Fibroblast of skin of left biceps (primary cell): ENCODE data around the gene UPF1.

ENCODE experiments used
- DNase-seq, 2 experiments: peaks; one replicate each; pipeline ENCODE4 v3.0.0-alpha.2; 2013; ENCODE audit warnings: low read depth in 2 of 2

Gene UPF1

DNA sequence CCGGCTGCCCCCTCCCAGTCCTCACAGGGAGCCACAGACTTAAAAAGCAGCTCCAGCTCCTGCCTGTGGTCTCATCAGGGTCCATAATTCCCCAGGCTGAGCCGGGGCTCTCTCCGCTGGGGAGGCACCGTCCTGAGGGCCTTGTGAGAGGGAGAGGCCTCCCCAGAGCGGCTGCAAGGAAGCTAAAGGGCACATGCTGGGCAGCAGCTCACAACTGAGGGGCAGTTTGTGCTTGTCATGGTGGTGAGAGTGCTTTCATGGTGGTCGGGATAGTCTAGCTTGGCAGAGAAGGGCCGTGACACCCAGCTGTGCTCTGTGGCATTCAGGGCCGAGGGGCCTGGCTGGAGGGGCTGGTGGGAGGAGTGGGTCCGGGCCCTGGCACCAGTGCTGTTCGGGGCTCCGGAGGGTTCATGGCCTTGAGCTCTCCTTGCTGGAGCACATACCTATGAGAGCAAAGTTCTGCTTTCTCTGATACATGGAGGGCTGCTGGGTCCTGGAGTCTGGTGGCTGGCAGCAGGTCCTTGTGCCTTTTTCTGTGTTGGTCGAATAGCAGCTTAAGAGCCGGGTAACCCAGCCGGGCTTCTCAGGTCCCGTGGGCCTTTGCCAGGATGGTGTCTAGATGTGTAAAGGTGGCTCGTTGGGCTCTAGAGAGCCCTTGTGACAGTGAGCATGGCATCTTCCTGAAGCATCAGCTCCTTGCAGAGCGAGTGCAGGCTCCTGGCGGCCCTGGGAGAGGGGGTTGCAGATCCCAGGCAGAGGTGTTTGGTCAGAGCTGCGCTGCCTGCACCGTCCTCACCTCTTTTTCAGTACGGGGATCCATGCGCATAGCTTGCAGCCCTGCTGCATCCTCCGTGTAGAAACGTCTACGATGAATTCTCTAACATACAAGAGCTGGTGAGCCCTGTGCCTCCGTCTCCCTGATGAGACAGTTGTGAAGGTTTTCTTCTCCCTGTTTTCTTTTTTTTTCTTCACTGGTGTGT, 8.8 kb downstream of the UPF1 start:
- no peak for DNase-seq

DNA sequence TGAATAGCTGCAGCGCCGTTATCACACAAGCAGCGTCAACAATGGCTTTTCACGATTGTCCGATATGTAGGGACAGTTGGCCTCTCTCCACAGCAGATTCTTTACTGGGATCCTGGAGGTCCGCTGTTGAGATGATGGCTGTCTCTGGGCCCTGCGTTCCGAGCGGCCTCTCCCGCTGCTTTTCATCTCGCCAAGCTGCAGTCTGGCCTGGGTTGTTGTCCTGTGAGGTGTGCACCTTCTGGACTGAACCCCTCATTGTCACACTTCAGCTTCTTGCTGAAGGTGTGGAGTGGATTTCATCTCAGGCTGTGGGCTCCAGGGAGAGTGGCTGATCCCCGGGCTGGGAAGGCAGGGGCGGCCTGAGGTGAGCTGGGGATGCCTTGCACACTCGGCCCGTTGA, 9.6 kb downstream of the UPF1 start:
- no peak for DNase-seq

DNA sequence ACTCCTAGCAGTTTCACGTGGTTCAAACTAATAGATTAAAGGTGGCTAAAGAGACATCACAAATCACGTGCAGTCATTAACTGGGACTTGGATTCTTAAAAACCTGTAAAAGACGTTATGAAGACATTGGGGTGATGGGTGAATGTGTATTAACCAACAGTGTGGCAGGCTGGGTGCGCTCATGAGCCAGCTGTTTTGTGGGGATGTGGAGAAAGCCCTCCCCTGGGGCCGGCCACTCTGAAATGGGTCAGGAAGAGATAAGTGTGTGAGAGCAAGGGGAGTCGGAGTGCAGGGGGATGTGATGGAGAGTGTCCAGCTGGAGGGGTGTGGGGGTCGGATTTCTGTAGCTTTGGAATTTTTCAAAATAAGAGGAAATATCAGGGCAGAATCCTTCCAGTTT, 10.4 kb downstream of the UPF1 start:
- no peak for DNase-seq

DNA sequence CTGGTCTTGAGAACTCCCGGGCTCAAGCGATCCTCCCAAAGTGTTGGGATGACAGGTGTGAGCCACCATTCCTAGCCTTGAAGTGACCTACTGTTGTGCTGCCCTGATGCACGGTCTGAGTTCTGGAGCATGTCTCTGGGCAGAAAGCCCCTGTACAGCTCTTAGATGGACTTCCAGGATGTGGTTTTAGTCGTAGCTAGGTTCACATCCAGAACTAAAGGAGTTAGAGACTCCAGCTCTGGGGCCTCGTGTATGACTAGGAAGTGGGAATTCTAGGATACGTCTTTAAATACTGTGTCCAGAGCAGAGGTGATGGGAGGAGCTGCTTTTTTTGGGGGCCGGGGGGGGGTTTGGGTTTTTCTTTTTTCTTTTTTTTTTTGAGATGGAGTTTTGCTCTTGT, 12.2 kb downstream of the UPF1 start:
- DNase-seq = no peak

DNA sequence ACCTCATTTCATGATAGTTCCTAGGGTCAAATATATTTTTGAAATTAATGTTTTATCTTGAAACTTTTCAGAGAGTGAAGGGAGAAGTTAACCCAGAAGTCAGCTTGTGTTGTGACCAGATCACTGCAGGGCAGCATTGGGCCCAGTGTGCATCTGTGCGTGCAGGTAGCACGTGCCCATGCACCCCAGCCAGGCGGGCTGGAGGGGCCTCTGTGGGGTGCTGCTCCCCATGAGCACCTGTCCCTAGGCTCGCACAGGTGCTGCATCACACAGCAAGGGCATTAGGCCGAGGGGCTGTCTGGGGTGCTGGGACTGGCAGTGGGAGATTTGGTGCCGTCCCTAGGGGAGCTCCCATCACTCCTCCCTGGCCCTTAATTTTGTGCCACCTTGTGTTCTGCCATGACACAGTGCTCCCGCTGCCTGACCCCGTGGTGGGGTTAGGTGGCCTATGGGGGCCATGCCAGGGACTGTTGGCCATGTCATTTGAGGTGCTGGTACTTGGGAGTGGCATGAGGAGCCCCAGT, 13.1 kb downstream of the UPF1 start:
- no peak for DNase-seq

DNA sequence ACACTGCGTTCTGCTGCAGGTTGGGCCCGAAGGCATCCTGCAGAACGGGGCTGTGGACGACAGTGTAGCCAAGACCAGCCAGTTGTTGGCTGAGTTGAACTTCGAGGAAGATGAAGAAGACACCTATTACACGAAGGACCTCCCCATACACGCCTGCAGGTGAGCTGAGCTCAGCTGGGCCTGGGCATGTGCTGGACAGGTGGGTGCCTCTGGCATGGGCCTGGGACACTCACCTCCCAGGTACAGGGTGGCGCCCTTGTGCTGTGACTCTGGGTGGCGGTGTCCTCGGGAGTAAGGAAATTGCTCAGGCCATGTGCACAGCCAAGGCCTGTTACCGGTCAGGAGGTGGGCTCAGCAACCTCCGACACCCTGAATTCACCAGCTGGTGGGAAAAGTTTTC, 14.2 kb downstream of the UPF1 start:
- no peak for DNase-seq

DNA sequence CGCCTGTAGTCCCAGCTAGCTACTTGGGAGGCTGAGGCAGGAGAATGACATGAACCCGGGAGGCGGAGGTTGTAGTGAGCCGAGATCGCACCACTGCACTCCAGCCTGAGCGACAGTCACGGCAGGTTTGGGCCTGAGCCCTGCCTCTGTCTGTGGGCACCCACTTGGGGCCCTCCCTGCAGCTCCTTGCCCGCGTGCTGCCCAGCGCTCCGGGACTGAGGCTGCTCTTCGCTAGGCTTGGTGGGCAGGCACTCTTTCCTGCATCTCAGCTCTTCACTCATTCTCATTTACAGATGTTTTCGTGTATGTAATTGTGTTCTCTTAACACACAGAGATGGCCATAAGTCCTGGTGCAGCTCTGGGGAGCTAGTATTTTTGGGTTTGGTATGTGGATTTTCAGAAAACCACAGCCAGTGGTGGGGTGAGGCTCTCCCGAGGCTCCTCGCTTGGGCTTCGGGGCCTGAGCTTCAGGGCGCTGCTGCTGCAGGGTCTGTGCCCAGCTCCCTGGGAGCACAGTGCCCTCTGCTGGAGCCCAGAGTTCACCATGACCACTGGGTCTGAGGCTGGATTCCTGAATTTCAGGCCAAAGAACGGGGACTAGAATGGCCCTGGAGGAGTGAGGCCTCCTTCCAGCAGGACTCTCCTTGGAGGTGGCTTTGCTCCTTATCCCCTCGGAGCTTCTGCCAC, 15.2 kb downstream of the UPF1 start:
- DNase-seq = peak; percentile 47 to 52

DNA sequence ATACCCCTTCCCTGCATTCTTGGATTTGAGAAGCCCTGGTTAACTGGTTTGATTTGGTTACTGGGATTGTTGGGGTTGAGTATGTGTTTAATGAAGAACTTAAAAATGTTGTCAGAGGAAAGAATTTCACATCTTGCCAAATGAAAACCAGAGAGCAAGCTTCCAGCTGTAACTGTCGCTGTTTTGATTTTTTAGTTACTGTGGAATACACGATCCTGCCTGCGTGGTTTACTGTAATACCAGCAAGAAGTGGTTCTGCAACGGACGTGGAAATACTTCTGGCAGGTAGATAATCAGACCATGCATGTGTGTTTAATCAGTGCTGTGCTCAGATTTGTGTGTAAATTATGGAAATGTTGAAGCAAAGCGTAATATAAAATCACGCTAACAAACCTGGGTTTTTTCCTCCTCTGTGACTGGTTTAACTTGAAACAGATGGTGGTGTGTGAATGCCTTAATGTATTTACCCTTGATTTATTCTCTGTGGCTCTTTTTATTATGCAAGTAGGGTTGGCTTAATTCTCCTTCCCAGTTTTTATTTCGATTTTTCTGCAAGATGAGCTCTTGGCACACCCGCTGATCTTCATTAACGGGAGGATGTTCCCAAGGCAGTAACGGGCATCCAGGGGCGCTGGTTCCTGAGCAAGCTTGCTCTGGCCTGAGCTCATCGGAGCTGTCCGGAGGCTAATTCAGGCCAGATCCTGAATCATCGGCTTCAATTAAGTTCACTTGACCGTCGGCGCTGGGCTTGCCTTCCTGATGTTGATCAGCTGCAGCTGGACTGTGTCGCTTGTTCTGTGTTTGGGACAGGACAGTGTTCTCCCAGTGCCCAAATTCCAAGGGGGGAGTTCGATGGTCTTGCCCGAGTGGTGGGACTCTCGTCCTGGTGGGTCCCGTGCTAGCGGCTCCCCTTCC, 16.0 kb downstream of the UPF1 start:
- DNase-seq = peak; percentile 73 to 79

DNA sequence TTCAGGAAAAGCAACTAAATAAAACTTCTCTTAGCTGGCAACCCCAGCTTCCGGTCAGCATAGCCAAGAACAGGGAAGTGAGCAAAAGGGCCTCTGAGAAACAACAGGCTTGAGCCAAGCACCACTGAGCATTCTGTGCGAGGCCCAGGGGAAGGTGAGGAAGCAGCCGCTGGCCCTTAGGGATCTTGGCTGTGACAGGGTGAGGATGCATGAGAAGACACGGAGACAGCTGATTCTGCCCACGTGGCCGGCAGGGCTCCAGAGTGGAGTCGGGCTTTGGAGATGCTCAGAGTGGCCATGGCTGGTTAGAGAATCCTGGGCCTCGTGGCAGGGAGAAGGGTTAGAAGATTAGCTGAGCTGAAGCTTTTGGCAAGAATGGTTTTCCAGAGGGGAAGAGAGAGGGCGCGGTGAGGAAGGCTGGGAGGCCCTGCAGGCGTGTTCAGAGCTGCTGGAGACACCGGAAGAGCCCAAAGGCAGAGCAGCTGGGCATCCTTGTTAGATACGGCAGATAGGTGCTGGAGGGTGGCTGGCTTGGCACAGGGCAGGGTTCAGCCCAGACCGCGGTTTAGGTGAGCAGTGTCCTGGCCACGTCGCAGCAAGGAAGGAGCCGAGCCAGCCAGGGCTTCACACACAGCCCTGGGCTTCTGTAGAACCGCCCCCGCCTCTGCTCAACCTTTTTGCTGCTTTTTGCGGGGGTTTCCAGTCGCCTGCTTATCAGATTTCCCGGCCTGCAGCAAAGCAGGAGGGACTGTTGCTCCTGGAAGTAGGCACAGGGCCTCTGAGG, 17.3 kb downstream of the UPF1 start:
- DNase-seq = no peak

DNA sequence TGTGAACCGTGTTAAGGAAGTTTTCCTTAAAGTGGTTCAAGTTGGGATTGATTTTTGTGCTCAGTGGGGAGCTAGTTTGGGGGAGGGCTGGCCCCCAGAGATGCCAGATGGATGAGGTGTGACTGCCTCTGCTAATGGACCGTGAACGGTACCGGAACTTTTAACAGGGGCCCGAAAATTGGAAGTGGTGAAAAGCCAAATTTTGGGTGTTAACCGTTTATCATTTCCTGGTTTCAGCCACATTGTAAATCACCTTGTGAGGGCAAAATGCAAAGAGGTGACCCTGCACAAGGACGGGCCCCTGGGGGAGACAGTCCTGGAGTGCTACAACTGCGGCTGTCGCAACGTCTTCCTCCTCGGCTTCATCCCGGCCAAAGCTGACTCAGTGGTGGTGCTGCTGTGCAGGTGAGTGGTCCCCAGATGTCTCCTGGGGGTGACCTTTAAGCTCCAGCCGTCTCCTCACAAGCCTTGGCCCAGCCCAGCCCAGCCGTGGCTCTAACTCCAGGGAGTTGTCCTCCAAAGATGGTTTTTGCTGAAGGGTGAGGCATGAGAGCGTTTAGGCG, 18.2 kb downstream of the UPF1 start:
- DNase-seq = no peak

DNA sequence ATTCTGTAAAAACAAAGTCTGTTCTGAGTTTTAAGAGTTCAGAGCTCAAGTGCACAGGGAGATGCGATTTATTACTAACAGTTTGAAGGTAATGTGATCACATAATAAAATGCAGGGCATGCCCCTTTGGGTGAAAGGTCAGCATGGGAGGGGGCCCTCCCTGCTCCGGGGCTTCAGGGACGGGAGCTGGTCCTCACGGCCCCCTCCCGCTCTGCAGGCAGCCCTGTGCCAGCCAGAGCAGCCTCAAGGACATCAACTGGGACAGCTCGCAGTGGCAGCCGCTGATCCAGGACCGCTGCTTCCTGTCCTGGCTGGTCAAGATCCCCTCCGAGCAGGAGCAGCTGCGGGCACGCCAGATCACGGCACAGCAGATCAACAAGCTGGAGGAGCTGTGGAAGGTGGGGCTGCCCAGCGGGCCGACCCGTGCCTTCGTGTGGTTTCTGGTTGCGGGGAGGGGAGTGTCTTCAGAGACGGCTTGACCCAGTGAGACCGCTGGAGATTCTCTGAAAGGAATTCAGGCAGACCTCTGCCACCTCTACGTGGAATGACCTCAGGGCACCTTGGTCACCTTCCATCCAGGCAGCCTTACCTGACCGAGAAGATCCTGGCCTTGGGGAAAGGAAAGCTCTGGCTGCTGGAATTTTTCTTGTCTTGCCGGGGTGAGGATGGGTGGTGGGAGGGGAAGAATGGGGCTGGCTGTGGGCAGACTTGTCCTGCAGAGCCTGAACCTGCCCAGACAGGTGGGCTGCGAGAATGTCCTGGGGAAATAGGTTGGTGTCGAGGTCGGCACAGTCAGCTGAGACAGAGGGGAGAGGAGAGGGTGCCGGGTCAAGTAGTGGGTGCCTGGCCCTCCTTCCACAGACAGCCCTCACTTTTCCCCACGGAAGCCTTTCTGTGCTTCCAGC, 19.0 kb downstream of the UPF1 start:
- no peak for DNase-seq

DNA sequence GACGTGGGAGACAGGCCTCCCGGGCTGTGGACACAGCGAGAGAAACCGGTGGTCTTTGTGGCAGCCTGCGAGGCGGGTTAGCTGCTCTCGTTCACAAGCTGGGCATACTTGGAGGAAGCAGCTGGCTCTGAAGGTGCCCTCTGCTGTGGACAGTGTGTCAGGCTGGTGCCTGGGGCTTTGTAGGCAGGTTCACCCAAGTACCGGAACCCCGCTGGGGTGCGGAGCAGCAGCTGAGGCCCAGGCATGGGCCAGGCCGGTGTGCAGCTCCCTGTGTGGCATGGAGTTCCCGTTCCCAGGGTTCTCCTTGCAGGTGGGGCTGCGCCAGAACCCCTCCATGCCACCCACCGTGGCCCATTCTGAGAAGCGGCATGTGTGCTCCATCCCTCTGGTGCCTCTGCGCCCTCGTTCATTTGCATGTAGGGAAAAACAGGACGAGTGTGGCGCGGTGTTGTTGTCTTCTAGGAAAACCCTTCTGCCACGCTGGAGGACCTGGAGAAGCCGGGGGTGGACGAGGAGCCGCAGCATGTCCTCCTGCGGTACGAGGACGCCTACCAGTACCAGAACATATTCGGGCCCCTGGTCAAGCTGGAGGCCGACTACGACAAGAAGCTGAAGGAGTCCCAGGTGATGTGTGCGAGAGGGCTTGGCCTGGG, 20.0 kb downstream of the UPF1 start:
- no peak for DNase-seq

DNA sequence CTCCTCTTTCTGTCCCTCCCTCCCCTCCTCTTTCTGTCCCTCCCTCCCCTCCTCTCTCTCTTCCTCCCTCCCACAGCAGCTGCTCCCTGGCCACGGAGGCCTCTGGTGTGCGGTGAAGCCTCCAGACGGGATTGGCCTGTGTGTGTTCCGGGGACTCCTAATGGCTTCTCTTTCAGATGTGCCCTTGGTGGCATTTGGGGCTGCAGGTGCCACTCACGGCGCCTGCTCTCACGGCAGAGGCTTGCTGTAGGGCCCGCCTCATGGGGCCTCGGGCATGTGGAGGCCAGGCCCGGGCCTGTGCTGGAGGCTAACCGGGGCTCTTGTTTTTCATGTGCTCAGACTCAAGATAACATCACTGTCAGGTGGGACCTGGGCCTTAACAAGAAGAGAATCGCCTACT, 20.9 kb downstream of the UPF1 start:
- DNase-seq = no peak

DNA sequence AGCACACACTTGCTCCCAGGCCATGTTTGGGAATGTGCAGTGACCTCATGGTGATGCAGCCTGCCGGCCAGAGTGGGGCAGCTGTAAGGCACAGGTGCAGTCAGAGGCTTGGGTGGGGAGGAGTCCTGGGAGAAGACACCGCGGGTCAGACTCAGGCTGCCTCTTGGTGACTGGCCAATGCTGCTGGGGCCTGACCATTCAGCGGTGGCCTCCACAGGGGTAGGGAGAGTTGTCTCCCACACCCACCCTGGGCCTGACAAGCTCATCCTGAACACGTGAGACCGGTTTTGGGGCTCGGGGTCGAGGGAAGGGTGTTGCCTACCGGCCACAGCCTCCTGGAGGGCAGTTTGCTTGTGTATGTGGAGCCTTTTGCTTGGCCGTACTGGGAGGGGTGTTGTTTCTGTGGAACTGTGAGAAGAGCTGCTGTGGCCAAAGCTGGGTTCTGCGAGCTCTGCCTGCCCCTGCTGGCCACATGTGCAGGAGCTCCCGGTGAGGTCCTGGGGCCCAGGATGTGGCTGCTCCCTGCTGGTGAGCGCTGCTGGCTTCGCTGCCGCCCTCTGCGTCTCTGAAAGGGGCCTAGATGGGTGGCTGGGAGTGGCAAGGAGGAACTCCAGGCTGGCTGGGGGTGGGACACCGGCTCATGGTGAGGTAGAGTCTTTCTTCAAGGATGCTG, 22.1 kb downstream of the UPF1 start:
- no peak for DNase-seq

DNA sequence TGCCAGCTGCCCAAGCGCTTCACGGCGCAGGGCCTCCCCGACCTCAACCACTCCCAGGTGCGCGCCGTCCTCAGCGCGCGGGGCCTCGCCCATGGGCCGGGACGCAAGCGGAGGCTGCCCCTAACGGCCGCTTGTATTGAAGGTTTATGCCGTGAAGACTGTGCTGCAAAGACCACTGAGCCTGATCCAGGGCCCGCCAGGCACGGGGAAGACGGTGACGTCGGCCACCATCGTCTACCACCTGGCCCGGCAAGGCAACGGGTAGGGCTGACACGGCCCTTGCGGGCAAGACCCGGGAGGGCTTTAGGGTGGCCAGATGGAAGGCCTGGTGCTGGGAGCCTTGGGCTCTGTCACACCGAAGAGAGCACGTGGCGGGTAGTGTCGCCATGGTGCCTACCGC, 23.2 kb downstream of the UPF1 start:
- no peak for DNase-seq

DNA sequence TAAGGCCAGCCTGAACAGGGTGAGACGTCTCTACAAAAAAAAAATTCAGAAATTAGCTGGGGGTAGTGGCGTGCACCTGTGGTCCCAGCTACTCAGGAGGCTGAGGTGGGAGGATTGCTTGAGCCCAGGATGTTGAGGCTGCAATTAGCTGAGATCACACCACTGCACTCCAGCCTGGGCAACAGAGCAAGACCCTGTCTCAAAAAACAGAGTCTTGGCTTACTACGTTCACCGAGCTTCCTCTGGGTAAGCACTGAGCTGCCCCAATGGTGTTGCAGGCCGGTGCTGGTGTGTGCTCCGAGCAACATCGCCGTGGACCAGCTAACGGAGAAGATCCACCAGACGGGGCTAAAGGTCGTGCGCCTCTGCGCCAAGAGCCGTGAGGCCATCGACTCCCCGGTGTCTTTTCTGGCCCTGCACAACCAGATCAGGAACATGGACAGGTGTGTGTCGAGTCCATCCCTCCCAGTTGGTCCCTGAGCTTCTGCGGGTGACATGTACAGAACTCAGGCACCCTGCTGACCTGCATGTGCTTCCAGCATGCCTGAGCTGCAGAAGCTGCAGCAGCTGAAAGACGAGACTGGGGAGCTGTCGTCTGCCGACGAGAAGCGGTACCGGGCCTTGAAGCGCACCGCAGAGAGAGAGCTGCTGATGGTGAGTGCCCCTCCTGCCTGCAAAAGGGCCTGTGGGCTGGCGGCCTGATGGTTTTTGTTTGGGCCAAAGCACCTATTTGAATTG, 24.1 kb downstream of the UPF1 start:
- no peak for DNase-seq

DNA sequence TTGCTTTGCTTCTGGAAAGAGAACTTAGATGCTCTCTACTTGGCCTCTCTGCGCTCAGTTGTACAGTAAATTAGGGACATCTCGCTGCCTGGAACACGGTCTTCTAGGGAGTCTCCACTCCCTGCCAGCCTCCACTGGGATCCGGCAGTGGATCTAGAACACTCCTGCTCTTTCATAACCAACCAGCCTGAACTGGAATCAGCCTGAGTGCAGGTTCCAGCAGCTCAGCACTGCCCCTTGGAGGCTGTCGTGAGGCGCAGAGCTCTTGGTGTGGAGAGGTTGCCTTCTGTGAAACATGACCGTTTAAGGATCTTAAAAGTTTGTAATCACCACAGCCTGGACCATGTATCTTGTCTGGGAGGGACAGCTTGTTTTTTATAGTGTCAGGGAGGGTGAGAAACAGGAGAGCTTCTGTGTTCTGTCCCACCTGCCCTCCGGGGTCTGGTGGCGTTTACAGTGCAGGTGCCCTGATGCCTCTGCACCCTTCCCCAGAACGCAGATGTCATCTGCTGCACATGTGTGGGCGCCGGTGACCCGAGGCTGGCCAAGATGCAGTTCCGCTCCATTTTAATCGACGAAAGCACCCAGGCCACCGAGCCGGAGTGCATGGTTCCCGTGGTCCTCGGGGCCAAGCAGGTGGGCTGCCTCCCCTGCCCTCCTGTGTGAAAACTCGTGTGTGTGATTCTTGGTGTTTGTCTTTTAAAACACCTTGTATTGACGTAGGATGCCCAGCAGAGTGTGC, 24.8 kb downstream of the UPF1 start:
- DNase-seq = no peak
